NB4 (cell line): Measurements from ENCODE around the gene CDH4.

ENCODE experiments used
- DNase-seq: peaks from one replicate; pipeline ENCODE4 v3.0.0; 2010; ENCODE audit warnings: low read depth
- H3K4me3 ChIP-seq: one replicate; pipeline ENCODE4 v1.5.1; 2011; ENCODE audit warnings: mild to moderate bottlenecking, low read depth, low read length, moderate library complexity
- CTCF ChIP-seq: IDR thresholded peaks from one replicate; pipeline ENCODE4 v1.5.1; 2012; ENCODE audit warnings: low read depth, low read length
- MAX ChIP-seq: IDR thresholded peaks from 2 replicates; pipeline ENCODE4 v1.6.1; 2011; ENCODE audit warnings: low read depth, low read length
- MYC ChIP-seq: IDR thresholded peaks from 2 replicates; pipeline ENCODE4 v1.6.1; 2011; ENCODE audit warnings: low read depth, low read length
- POLR2A ChIP-seq: IDR thresholded peaks from 2 replicates; pipeline ENCODE4 v1.6.1; 2011; ENCODE audit warnings: mild to moderate bottlenecking; ENCODE audit not compliant: insufficient read length; ENCODE audit errors: extremely low read depth

Gene CDH4

GRCh38 chr20:61830241-61830930 lies 578.3 kb downstream of the CDH4 start:
- TF ChIP-seq MYC (no peak), POLR2A (no peak), CTCF (no peak), MAX (0 out of 2 replicates have a peak, but pooled peaks have one; percentile 19)
- H3K4me3 ChIP-seq: no peak overlapping the region
- peak; percentile 46 for DNase-seq

- TF ChIP-seq MYC (no peak), MAX (no peak), POLR2A (no peak), CTCF (no peak)
- no peak for DNase-seq
- H3K4me3 ChIP-seq: no peak overlapping the region
Observed at GRCh38 chr20:61830991-61831390, 578.9 kb downstream of the CDH4 start.

- TF ChIP-seq MYC: no peak
- no peak for TF ChIP-seq CTCF
- no peak for TF ChIP-seq POLR2A
- TF ChIP-seq MAX: no peak
- no peak for DNase-seq
- no peak overlapping the region for H3K4me3 ChIP-seq
Observed at GRCh38 chr20:61832181-61832580, 580.1 kb downstream of the CDH4 start.

- H3K4me3 ChIP-seq: no peak overlapping the region
- TF ChIP-seq MYC (no peak), POLR2A (no peak), MAX (no peak), CTCF (no peak)
- no peak for DNase-seq
Observed at GRCh38 chr20:61833807-61834610, 581.9 kb downstream of the CDH4 start.

GRCh38 chr20:61835301-61835700 lies 583.2 kb downstream of the CDH4 start:
- DNase-seq: no peak
- H3K4me3 ChIP-seq: no peak overlapping the region
- TF ChIP-seq MAX (no peak), POLR2A (no peak), CTCF (no peak), MYC (no peak)
